Osteoblast (primary cell): ENCODE results near the gene MRRF. TPM values are rescaled to one million over a fixed set of nuclear protein-coding genes. Genes with fewer than 3 reads are reported as not detected.

Experiments
- DNase-seq: peaks from one replicate; pipeline ENCODE4 v3.0.0; 2011; ENCODE audit warnings: low spot score, mixed read lengths; ENCODE audit not compliant: insufficient read length; ENCODE audit errors: missing footprints
- H2AFZ ChIP-seq: 2 replicates; pipeline ENCODE4 v1.6.0; 2011; ENCODE audit warnings: mild to moderate bottlenecking, low read length
- H3K27ac ChIP-seq: 2 replicates; pipeline ENCODE4 v1.5.1; 2011; ENCODE audit warnings: mild to moderate bottlenecking, low read depth, low read length, moderate library complexity
- H3K27me3 ChIP-seq: 2 replicates; pipeline ENCODE4 v1.6.0; 2012; ENCODE audit warnings: mild to moderate bottlenecking, control low read depth, inconsistent platforms, low read length, moderate library complexity; ENCODE audit not compliant: insufficient read depth
- H3K36me3 ChIP-seq: 2 replicates; pipeline ENCODE4 v1.5.1; 2011; ENCODE audit warnings: mild to moderate bottlenecking, low read length, control low read depth, moderate library complexity; ENCODE audit not compliant: insufficient read depth
- H3K4me1 ChIP-seq: 2 replicates; pipeline ENCODE4 v1.5.1; 2011; ENCODE audit warnings: mild to moderate bottlenecking, low read length, control low read depth, moderate library complexity; ENCODE audit not compliant: insufficient read depth
- H3K4me2 ChIP-seq: 2 replicates; pipeline ENCODE4 v1.6.0; 2011; ENCODE audit warnings: mild to moderate bottlenecking, low read length; ENCODE audit not compliant: insufficient read depth
- H3K4me3 ChIP-seq: fragments of 200-600 bp; sonication (generic); 3 replicates; pipeline ENCODE4 v1.5.1; 2012; ENCODE audit warnings: mild to moderate bottlenecking, low read length, inconsistent platforms; ENCODE audit not compliant: insufficient read depth
- H3K79me2 ChIP-seq: 2 replicates; pipeline ENCODE4 v1.6.0; 2012; ENCODE audit warnings: mild to moderate bottlenecking, low read length, control low read depth, inconsistent platforms; ENCODE audit not compliant: insufficient read depth
- H3K9me3 ChIP-seq: 2 replicates; pipeline ENCODE4 v1.5.1; 2011; ENCODE audit warnings: low read depth, low read length, control low read depth
- H4K20me1 ChIP-seq: 2 replicates; pipeline ENCODE4 v1.6.0; 2012; ENCODE audit warnings: mild to moderate bottlenecking, low read length, control low read depth; ENCODE audit not compliant: insufficient read depth
- total RNA-seq: library from RNA; depleted of rRNA; stranded (reverse); fragments of >200 nt; gene quantifications from 2 replicates; pipeline ENCODE4 v1.2.3, GENCODE V29; 2012
- TF ChIP-seq, protein P1 (sequence below): IDR thresholded peaks from 2 replicates; pipeline ENCODE4 v1.5.1; 2011; ENCODE audit warnings: mild to moderate bottlenecking, low read depth, low read length, moderate library complexity; ENCODE audit errors: extremely low read depth

Gene MRRF
- total RNA-seq, 1 donor = 35.8 TPM

DNA sequence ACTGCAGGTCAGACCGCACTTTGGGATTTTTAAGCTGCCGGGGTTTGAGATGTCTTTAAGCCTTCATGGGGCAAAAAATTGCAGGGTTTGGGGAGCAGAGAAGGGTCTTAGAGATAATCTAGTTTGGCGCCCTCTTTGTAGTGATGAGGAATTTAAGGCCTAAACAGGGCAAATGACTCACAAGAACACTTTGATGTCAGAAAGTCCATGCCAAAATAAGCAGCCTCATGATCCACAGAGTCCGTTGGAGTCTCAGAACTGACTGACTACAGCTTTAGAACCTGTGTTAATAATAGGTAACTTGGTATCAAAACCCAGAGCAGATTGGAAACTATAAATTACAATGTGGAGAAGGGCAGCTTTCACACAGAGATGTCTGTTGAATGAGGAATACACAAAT is 70.2 kb downstream of the MRRF start:
- Histone ChIP-seq H3K27ac (no peak overlapping the region), H3K79me2 (no peaks in the 10 kb centered on the region), H3K4me1 (peaks cover 8% of the 10 kb centered on the region), H3K9me3 (no peaks in the 10 kb centered on the region), H3K36me3 (no peaks in the 10 kb centered on the region), H3K4me2 (no peak overlapping the region), H3K4me3 (no peak overlapping the region), H3K27me3 (no peaks in the 10 kb centered on the region), H2AFZ (no peak overlapping the region), H4K20me1 (no peaks in the 10 kb centered on the region)
- TF ChIP-seq, protein P1, sequence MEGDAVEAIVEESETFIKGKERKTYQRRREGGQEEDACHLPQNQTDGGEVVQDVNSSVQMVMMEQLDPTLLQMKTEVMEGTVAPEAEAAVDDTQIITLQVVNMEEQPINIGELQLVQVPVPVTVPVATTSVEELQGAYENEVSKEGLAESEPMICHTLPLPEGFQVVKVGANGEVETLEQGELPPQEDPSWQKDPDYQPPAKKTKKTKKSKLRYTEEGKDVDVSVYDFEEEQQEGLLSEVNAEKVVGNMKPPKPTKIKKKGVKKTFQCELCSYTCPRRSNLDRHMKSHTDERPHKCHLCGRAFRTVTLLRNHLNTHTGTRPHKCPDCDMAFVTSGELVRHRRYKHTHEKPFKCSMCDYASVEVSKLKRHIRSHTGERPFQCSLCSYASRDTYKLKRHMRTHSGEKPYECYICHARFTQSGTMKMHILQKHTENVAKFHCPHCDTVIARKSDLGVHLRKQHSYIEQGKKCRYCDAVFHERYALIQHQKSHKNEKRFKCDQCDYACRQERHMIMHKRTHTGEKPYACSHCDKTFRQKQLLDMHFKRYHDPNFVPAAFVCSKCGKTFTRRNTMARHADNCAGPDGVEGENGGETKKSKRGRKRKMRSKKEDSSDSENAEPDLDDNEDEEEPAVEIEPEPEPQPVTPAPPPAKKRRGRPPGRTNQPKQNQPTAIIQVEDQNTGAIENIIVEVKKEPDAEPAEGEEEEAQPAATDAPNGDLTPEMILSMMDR = peak; percentile 22
- peak; percentile 76 for DNase-seq

DNA sequence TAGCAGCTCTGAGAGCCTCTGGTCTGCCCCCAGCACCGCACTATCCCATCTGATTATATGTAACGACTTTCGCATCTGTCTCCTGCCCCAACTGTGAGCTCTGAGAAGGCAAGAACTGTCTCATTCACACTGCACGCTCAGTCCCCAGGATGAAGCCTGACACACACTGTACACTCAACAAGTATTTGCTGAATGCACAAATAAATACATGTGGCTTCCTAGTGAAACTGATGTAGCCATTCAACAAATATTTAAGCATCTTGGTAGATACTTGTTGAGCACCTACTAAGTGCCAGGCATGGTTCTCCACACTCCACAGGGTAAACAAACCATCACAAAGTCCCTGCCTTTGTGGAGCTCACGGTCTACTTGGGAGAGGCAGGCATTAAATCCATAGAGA is 71.5 kb downstream of the MRRF start:
- Histone ChIP-seq H2AFZ (no peak overlapping the region), H3K27me3 (no peaks in the 10 kb centered on the region), H3K9me3 (no peaks in the 10 kb centered on the region), H3K4me1 (peaks cover 8% of the 10 kb centered on the region), H4K20me1 (no peaks in the 10 kb centered on the region), H3K4me3 (no peak overlapping the region), H3K4me2 (no peak overlapping the region), H3K27ac (no peak overlapping the region), H3K79me2 (no peaks in the 10 kb centered on the region), H3K36me3 (no peaks in the 10 kb centered on the region)
- TF ChIP-seq, protein P1 = no peak
- peak; percentile 62 for DNase-seq

DNA sequence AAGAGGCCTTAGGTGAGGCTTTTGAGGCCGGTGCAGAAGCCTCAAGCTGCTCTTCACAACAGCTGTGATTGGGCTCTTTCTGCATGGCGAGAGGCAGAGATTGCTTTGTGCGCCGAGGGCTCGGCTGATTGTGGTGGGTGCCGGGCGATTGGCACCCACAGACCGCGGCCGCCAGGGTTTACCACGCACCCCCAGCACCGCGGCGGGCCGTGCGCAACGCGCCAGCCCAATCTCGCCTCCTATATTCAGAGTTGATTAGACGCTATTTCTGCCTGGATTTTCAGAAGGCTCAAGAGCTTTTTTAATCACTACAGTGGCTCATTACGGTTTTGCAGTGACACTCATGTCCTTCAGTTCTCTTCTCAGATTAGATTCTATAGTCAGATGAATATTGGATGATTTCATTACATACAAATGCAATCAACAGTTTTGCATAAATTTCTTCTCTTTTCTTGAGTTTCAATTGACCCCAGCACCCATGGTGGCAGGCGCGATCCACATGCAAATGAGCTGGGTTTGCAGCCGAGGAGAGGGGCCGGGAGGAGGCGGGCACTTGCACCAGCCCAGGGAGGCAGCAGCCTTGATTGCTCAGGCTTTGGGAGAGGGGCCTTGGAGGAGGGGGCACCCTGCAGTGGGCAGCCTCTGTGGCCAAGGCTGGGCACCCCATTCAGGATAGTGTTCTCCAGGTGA is 72.3 kb downstream of the MRRF start:
- Histone ChIP-seq H3K27ac (no peak overlapping the region), H4K20me1 (no peaks in the 10 kb centered on the region), H3K4me3 (no peak overlapping the region), H3K36me3 (no peaks in the 10 kb centered on the region), H2AFZ (no peak overlapping the region), H3K27me3 (no peaks in the 10 kb centered on the region), H3K79me2 (no peaks in the 10 kb centered on the region), H3K4me2 (no peak overlapping the region), H3K9me3 (no peaks in the 10 kb centered on the region), H3K4me1 (peaks cover 8% of the 10 kb centered on the region)
- TF ChIP-seq, protein P1 = no peak
- peak; percentile 52 for DNase-seq

DNA sequence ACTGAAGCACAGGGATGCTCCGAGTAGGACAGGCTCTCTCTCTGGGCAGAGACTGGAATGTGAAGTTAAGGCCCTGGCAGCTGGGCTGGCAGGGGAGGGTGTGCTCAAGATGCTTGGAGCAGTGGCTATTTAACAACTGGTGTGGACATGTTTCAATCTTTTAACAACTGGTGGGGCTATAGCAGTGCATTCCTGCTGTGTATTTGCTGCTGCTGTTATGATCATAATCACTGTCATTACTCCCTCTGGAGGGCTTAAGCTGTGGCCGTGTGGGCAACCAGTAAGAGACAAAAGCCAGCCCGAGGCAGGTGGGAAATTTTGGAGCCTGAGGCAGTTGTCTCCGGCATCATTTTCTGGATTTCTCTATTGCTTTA is 72.9 kb downstream of the MRRF start:
- H3K9me3 ChIP-seq = no peaks in the 10 kb centered on the region
- peaks cover 8% of the 10 kb centered on the region for H3K4me1 ChIP-seq
- H3K36me3 ChIP-seq = no peaks in the 10 kb centered on the region
- no peaks in the 10 kb centered on the region for H3K79me2 ChIP-seq
- TF ChIP-seq, protein P1 = no peak
- no peak overlapping the region for H3K27ac ChIP-seq
- H4K20me1 ChIP-seq = no peaks in the 10 kb centered on the region
- no peaks in the 10 kb centered on the region for H3K27me3 ChIP-seq
- no peak overlapping the region for H3K4me2 ChIP-seq
- DNase-seq = no peak
- H2AFZ ChIP-seq = no peak overlapping the region
- H3K4me3 ChIP-seq = no peak overlapping the region
